ENCODE results near the gene RASSF3.
A peak's percentile ranks its signal among the peaks of the same experiment; 100 is the strongest.

The RASSF3 gene

DNA sequence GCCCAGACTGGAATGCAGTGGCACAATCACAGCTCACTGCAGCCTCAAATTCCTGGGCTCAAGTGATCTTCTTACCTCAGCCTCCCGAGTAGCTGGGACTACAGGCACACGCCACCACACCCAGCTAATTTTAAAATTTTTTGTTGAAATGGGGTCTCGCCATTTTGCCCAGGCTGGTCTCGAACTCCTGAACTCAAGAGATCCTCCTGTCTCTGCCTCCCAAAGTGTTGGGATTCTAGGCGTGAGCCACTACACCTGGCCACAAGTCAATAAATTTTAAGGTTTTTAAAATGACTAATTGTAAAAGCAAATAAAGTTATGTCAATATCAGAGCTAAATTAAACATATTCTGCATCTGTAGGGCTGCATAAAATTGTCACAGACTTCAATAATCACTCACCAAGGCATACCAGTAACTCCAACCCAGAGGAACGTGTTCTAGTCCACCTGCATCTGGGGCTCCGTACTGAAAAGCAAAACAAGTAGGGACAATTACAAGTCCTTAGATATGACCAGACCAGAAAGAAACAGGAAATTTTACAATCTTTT, 135.0 kb downstream of the RASSF3 start:
- Histone ChIP-seq H3K27ac (ENCODE audit: poor library complexity, severe bottlenecking) (peak overlapping the region; percentile 42), H3K4me1 (ENCODE audit: insufficient read depth, poor library complexity, severe bottlenecking) (peaks cover 27% of the 10 kb centered on the region), H3K9me3 (ENCODE audit: severe bottlenecking) (no peaks in the 10 kb centered on the region)

DNA sequence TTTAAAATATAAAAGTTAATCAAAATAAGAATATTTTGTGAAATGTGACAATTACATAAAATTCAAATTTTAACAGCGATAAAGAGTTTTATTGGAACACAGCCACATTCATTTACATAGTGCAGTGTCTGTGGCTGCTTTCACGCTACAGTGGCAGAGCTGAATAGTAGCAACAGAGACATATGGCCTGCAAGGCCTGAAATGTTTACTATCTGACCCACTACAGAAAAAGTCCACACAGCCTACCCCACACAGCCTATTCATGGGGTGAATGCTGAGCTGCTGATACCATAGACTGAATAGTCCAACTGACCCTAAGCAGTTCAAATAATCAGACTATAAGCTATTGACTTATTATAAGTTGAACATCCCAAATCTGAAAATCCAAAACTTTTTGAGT, 135.7 kb downstream of the RASSF3 start:
- TF ChIP-seq, protein P1, sequence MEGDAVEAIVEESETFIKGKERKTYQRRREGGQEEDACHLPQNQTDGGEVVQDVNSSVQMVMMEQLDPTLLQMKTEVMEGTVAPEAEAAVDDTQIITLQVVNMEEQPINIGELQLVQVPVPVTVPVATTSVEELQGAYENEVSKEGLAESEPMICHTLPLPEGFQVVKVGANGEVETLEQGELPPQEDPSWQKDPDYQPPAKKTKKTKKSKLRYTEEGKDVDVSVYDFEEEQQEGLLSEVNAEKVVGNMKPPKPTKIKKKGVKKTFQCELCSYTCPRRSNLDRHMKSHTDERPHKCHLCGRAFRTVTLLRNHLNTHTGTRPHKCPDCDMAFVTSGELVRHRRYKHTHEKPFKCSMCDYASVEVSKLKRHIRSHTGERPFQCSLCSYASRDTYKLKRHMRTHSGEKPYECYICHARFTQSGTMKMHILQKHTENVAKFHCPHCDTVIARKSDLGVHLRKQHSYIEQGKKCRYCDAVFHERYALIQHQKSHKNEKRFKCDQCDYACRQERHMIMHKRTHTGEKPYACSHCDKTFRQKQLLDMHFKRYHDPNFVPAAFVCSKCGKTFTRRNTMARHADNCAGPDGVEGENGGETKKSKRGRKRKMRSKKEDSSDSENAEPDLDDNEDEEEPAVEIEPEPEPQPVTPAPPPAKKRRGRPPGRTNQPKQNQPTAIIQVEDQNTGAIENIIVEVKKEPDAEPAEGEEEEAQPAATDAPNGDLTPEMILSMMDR (IDR thresholded peaks at IDR 0.05; ENCODE audit: poor library complexity, severe bottlenecking), result no peak
- Histone ChIP-seq H3K27me3 (ENCODE audit: insufficient read depth, poor library complexity, severe bottlenecking) (no peaks in the 10 kb centered on the region), H3K36me3 (ENCODE audit: low read depth) (peaks cover 55% of the 10 kb centered on the region), H3K4me1 (ENCODE audit: insufficient read depth, poor library complexity, severe bottlenecking) (peaks cover 27% of the 10 kb centered on the region), H3K27ac (ENCODE audit: poor library complexity, severe bottlenecking) (peak overlapping the region; percentile 42), H3K9me3 (ENCODE audit: severe bottlenecking) (no peaks in the 10 kb centered on the region), H3K4me3 (ENCODE audit: severe bottlenecking) (no peak overlapping the region)
- DNase-seq (ENCODE audit: low spot score), result no peak
- ATAC-seq (ENCODE audit: low read depth), result no peak

More for the DNA sequence above, 135.0 kb downstream of the RASSF3 start:
- no peaks in the 10 kb centered on the region for H3K27me3 ChIP-seq (ENCODE audit: insufficient read depth, poor library complexity, severe bottlenecking)
- TF ChIP-seq, protein P1 (IDR thresholded peaks at IDR 0.05; ENCODE audit: poor library complexity, severe bottlenecking), result no peak
- H3K4me3 ChIP-seq (ENCODE audit: severe bottlenecking), result no peak overlapping the region
- no peak for DNase-seq (ENCODE audit: low spot score)
- peaks cover 51% of the 10 kb centered on the region for H3K36me3 ChIP-seq (ENCODE audit: low read depth)
- no peak for ATAC-seq (ENCODE audit: low read depth)

DNA sequence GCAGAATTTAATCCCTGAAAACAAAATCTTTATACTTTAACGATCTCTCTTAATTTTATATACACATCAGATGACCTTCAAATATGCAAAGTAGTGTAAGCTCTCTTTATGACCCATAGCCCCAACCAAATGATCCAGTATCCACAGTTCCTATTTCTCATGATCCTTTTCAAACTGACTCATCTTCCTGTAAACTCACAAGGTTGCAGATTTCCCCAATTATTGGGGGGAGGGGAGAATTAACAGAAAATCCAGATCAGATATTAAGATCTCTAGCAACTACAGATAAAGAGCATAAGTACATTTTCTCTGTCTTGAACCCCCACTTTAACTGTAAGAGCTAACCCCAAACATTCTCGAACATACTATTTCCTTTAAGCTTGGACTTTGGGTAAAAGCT, 136.4 kb downstream of the RASSF3 start:
- Histone ChIP-seq H3K27me3 (ENCODE audit: insufficient read depth, poor library complexity, severe bottlenecking) (no peaks in the 10 kb centered on the region), H3K36me3 (ENCODE audit: low read depth) (peaks cover 61% of the 10 kb centered on the region), H3K27ac (ENCODE audit: poor library complexity, severe bottlenecking) (peak overlapping the region; percentile 42), H3K9me3 (ENCODE audit: severe bottlenecking) (no peaks in the 10 kb centered on the region), H3K4me1 (ENCODE audit: insufficient read depth, poor library complexity, severe bottlenecking) (peaks cover 27% of the 10 kb centered on the region), H3K4me3 (ENCODE audit: severe bottlenecking) (no peak overlapping the region)
- ATAC-seq (ENCODE audit: low read depth), result peak; percentile 63; the same call in 2 of the 3 replicates
- TF ChIP-seq, protein P1 (IDR thresholded peaks at IDR 0.05; ENCODE audit: poor library complexity, severe bottlenecking), result no peak
- DNase-seq (ENCODE audit: low spot score), result no peak
